Measurements from ENCODE around the gene VDAC2.
"Not testable (repeated sequence)": the region's sequence is repeated elsewhere in the genome, so short reads cannot be mapped to it uniquely, and the experiment has no call there.

VDAC2 gene

DNA sequence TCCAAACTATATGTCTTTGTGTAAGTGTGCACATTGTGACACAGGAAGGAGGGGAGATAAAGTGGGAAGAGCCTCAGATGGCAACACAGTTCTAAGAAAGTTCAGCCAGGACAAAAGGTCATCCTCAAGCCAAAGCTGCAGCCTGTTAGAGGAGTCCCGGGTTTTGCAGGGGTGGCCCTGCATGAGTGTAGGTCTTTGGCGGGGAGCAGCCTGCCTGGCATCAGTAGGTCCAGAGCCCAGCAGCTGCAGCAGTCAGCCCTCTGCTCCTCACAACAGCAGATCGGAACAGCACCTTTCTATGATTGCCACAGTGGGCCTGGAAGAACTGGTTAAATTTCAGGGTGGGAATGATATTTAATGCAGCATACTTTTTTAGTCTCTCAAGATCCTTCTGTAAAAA lies 13.5 kb upstream of the VDAC2 start:
- DNase-seq (ENCODE audit: low read depth, low spot score) = no peak
- no peak overlapping the region for H3K27ac ChIP-seq

DNA sequence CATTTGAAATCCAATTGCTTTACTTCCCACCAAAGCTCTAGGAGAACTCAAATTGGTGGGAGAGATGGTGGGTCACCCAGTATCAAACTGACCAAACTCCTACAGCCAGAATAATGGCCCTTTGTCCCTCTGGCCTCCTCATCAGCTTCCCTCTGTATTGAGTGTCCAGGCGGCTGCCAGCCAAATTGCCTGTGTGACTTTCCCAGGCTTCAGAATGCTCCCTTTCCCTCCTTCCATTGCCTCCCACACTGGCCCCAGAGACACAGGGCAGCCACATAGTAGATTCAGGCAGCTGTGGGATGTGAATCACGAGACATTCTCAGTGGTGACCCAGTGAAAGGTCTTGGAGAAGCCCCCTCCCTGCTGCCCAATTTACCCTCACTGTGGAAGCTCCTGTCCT lies 12.7 kb upstream of the VDAC2 start:
- DNase-seq (ENCODE audit: low read depth, low spot score) = no peak
- no peak overlapping the region for H3K27ac ChIP-seq

DNA sequence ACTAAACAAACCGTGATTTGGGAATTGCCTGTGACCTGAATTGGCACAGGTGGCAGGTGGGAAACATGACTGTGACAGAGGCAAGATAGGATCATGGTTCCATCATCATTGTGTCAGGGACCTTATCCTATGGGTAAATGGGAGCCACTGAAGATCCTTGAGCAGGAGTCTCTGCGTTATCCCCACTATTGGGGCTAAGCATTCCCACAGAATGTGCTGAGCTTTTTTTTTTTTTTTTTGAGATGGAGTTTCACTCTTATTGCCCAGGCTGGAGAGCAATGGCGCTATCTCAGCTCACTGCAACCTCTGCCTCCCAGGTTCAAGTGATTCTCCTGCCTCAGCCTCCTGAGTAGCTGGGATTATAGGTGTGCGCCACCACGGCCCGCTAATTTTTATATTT lies 10.6 kb upstream of the VDAC2 start:
- not testable (repeated sequence) for H3K27ac ChIP-seq; DNase-seq (ENCODE audit: low read depth, low spot score)

DNA sequence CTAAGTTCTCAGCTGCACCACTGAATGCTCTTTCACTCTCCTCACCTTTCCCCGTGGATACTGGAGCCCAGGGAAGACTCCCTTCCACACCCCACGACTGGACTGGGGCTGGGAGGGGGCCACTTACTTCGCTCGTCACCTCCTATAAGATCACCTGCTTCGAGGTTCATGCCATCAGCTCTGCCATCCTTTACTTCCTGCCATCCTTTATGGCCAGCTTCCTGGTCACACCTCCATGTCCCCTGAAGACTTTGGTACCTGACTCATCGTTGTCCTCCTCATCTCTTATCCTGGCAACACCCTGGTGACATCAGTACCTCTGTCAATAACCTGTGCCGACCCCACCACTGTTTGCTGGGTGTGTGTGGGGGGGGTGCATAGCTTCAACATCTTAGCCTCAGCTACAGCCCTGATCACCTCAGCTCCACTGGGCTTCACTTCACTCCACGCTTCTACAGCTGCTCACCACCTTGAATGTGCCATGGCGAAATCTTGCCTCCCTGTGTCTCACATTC lies 8.7 kb upstream of the VDAC2 start:
- DNase-seq (ENCODE audit: low read depth, low spot score) = no peak
- H3K27ac ChIP-seq = peak overlapping the region; percentile 66

DNA sequence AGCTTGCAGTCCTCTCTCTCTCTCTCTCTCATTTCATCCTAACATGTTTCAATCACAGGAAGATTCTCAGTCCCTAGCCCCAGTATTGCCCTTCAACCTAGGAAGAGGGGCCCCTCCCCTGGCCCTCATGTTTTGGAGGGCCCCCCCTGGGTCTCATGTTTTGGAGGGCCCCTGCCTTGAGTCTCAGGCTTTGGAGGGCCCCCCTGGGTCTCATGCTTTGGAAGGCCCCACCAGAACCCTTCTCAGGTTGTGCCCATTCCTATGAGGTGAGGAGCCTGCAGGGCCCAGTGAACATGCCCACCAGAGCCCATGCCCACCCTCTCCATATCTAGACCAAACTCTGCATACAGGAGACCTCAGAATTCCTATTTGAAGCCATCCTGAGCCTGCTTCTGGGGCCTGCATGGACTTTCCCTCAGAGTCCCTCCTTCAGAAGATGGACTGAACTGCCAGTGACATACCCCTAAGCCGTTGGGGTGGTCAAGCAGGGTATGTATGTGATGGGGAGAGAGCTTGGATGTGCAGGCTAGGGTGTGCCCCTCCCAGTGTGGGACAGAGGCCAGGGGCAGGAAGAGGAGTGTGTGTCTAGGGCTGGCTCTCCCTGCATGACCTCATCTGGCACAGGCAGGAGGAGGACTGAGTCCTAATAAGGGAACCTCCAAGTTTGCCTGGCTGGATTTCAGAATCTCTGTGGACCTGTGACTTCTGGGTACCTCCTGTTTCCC lies 8.1 kb upstream of the VDAC2 start:
- DNase-seq (ENCODE audit: low read depth, low spot score) = no peak

DNA sequence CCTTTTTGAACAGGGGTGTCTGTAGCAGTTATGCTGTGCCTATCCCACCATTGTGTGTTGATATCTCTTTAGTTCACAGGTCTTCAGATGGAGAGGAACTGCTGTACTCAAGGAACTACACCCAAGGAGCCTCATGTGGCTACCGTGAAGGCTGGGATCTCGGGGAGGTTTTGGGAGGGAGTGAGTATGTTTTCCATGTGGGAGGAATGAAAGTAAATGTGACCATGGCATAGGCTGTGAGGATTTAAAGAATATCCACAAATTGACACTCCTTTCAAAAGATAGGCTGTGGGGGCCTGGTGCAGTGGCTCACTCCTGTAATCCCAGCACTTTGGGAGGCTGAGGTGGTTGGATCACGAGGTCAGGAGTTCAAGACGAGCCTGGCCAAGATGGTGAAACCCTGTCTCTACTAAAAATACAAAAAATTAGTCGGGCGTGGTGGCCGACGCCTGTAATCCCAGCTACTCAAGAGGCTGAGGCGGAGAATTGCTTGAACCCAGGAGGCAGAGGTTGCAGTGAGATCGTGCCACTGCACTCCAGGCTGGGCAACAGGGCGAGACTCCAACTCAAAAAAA lies 7.5 kb upstream of the VDAC2 start:
- H3K27ac ChIP-seq = peak overlapping the region; percentile 66
- not testable (repeated sequence) for DNase-seq (ENCODE audit: low read depth, low spot score)

More for the DNA sequence above, 8.1 kb upstream of the VDAC2 start:
- H3K27ac ChIP-seq = peak overlapping the region; percentile 66

DNA sequence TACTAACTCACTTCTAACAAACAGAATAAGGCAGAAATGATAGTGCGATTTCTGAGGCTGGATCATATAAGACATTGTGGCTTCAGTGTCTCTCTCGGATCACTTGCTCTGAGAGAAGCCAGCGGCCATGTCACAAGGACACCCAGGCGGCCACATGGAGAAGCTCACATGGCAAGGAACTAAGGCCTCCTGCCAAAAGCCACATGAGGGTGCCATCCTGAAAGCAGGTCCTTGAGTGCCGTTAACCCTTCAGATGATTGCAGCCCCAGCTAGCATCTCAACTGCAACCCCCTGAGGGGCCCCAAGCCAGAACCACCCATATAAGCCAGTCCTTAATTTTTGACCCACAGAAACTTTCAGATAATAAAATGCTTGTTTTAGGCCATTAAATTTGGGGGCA lies 6.9 kb upstream of the VDAC2 start:
- H3K27ac ChIP-seq = no peak overlapping the region
- DNase-seq (ENCODE audit: low read depth, low spot score) = no peak

DNA sequence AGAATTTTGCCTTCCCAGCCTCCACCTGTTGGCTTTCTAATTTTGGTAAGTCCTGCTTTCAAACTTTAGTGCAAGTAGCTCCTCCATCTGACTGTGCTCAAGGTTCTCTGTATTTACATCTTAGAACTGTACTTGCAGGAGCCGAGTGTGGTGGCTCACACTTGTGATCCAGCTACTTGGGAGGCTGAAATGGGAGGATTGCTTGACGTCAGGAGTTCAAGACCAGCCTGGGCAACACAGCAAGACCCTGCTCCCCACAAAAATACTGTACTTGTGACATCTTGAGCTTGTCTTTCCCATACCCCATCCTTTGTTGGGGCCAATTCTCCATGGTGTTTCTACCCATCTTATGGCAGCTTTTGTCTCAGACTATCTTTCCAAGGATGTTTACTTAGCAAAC lies 4.7 kb upstream of the VDAC2 start:
- no peak for DNase-seq (ENCODE audit: low read depth, low spot score)
- no peak overlapping the region for H3K27ac ChIP-seq

DNA sequence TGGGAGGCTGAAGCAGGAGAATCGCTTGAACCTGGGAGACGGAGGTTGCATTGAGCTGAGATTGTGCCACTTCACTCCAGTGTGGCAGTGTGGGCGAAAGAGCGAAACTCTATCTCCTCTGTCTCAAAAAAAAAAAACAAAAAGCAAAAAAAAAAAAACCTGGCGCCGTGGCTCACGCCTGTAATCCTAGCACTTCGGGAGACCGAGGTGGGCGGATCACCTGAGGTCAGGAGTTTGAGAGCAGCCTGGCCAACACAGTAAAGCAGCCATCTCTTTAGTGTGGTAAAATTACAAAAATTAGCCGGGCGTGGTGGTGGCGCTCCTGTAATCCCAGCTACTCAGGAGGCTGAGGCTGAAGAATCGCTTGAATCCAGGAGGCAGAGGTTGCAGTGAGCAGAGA lies 4.0 kb upstream of the VDAC2 start:
- H3K27ac ChIP-seq; DNase-seq (ENCODE audit: low read depth, low spot score): not testable (repeated sequence)

DNA sequence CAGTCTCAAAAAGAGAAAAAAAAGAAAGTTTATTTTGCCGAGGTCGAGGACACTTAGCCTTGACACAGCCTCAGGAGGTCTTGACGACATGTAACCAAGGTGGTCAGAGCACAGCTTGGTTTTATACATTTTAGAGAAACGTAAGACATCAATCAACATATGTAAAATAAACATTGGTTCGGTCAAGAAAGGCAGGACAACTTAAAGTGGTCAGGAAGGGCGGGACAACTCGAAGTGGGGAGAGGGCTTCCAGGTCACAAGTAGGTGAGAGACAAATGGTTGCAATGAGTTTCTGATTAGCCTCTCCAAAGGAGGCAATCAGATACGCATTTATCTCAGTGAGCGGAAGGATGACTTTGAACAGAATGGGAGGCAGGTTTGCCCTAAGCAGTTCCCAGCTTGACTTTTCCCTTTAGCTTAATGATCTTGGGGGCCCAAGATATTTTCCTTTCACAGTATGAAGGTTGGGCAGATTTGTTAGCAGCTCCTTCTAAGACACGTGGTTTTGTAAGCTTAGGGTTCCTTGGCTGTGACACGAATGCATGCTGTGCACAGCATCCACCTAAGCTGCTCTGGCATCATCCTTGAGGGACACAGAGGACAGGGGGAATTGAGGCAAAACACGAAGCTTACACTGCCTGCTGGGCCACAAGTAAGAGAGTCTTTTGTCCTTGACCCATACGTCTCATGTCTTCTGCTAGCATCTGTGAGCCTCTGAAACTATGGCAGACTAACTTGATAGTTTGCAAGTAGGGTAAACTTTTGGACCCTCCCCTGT lies 3.3 kb upstream of the VDAC2 start:
- DNase-seq (ENCODE audit: low read depth, low spot score) = no peak
- H3K27ac ChIP-seq = peak overlapping the region; percentile 95

DNA sequence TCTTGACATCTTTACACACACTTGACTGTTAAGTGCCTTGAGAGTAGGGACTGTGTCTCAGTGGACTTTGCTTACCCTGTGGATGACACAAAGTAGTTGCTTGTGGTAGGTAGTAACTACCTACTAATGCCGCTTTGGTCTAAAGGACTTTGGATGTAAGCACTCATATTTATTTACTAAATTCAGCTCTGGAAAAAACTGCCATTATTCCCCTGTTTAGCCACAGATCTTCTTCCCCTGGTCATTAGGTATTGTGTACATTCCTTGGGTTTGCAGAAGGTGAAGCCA lies 2.8 kb upstream of the VDAC2 start:
- no peak for DNase-seq (ENCODE audit: low read depth, low spot score)
- H3K27ac ChIP-seq = peak overlapping the region; percentile 95

DNA sequence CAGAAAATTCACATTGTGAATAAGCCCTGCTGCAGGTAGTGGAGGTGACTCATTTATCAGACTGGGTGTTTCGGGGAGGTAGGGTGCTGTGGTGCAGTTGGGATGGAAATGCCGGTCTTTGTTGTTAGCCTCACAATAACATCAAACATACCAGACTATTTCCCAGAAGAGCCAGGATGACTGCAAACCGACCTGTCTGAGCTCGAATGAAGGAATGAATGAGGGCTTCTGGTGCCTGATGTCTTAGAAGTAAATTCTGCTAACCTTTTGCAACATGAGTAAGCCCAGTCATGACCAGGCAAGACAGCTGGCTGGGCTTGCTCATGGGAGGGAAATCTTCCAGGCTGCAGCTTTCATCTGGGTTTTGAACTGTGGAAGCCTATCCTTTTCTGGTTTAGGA lies 2.4 kb upstream of the VDAC2 start:
- peak; percentile 97 for DNase-seq (ENCODE audit: low read depth, low spot score)
- peak overlapping the region; percentile 95 for H3K27ac ChIP-seq

DNA sequence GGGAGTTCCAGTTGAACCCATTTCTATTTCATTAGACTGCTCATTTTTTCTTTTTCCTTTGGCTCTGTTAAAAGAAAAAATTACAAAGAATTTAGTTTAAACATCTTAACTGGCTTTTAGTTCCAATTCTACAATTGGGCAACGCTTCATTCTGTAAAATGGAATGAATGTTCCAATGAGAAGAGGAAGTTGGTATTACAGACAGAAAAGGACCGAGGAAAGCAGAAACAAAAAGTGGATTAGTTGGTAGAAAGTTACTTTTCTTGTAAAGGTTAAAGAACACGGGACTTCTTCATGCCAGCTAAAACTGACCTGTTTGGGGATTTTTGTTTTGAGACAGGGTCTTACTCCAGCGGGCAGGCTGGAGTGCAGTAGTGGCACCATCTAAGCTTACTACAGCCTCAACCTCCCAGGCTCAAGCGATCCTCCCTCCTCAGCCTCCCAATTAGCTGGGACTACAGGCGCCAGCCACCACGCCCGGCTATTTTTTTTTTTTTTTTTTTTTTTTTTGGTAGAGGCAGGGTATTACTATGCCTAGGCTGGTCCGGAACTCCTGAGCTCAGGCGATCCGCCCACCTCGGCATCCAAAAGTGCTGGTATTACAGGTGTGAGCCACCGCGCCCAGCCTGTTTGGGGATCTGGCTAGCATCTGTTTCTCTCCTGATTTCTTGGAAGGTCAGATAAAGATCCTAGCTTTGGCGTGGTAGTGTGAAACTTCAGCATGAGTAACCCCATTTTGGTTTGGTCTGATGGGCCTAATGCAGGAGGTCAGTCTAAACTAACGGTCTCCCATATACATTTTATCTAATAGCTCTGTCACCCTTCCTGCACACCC lies 1.3 kb upstream of the VDAC2 start:
- H3K27ac ChIP-seq = peak overlapping the region; percentile 95
- DNase-seq (ENCODE audit: low read depth, low spot score) = no peak

DNA sequence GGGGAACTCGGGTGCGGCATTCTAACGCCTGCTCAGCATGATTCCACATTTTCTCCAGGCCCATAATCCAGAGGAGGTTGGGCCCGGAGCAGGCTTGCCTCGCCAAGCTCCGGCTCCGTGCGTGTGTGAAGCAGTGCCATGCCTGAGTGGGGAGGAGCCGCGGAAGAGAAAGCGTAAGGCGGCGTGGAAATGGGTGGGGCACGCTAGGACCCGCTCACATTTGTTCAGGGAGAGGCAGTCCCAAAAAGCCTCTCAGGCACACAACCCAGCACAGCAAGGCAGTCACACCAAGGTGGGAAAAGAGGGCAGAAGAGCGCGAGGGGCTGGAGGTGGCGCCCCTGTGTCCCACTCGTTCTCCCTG lies 695 bp upstream of the VDAC2 start:
- peak overlapping the region; percentile 95 for H3K27ac ChIP-seq
- no peak for DNase-seq (ENCODE audit: low read depth, low spot score)

DNA sequence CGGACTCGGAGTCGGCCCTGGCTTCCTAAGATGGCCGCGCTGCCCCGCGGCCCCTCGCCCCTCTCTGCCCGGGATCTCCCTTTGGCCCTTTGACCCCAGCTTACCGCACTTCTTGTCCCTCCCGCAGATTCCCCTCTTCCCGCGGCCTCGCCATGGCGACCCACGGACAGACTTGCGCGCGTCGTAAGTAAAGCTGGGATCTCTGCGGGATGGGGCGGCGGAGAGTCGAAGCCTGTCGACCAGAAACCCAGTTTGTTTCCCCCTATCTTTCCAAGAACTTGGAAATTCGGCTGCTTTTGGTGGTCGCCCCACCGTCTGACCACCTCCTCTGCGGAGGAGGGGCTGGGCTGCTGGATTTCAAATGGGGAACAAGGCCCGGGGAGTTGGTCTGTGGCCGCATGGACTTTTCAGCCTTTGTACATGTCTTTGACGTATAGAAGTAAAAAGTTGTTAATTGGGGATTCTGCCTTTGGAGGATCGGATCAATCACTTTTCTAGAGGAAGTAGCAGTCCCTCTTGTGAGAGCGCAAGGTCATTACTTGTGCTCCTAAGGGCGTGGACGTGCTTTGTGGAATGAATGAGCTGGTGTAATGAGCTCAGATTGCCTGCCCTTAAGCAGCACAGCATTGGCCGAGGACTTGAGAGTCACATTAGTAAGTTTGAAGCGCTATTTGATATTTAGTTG lies 553 bp downstream of the VDAC2 start:
- peak overlapping the region; percentile 95 for H3K27ac ChIP-seq
- no peak for DNase-seq (ENCODE audit: low read depth, low spot score)

DNA sequence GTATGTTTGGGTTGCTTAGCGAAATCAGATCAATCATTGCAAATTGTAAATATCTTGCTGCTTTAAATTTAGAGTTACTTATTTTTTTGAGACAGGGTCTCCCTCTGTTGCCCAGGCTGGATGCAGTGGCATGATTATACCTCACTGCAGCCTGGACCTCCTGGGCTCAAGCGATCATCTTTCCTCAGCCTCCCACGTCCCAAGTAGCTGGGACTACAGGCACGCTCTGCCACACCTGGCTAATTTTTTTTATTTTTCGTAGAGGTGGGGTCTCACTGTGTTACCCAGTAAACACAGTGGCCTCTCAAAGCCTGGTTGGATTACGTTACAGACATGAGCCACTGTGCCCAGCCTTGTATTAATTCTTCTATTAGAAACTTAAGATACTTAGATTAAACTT lies 1.7 kb downstream of the VDAC2 start:
- no peak for DNase-seq (ENCODE audit: low read depth, low spot score)
- peak overlapping the region; percentile 95 for H3K27ac ChIP-seq

DNA sequence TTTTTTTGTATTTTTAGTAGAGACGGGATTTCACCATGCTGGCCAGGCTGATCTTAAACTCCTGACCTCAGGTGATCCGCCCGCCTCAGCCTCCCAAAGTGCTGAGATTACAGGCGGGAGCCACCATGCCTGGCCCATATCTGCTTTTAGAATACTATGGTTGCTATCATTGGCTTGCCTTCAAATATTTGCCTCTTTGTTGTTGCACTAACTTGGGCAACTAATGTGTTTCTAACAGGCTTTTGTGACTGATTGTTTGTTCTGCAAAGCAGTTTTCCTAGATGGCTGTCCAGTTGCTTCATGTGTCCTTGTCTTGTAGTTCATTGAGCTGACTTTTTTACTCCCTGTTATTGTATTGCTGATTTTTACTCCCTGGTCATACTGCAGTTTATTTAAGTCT lies 9.7 kb downstream of the VDAC2 start:
- DNase-seq (ENCODE audit: low read depth, low spot score) = no peak

DNA sequence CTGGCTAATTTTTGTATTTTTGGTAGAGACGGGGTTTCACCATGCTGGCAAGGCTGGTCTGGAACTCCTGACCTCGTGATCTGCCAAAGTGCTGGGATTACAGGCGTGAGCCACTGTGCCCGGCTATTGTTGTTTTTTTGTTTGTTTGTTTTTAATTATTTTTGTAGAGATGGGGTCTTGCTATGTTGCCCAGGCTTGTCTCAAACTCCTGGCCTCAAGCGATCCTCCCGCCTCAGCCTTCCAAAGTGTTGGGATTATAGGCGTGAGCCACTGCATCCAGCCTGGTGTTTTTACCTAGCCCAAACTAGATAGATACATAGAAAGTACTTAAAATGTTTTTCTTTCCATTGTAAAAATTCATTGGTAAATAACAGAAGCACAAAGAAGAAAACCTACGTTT lies 10.9 kb downstream of the VDAC2 start:
- not testable (repeated sequence) for DNase-seq (ENCODE audit: low read depth, low spot score)

More for the DNA sequence above, 9.7 kb downstream of the VDAC2 start:
- H3K27ac ChIP-seq = peak overlapping the region; percentile 95

DNA sequence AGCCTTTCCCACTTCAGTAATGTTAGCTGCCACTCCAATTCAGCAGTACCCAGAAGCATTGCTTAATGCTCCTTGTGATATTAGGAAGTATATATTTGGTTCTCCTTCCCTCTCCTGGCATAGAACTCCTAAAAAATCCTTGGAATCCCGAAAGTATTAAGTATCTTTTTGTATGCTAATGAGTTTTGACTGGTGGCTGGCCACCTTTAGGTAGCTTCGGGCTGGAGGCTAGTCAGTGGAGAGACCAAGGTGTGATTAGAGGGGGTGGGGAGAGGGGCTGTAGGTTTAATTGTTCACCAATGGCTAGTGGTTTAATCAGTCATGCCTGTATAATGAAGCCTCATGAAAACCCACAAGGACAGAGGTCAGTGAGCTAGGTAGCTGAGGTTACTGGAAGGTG lies 12.9 kb downstream of the VDAC2 start:
- H3K27ac ChIP-seq = peak overlapping the region; percentile 95
- DNase-seq (ENCODE audit: low read depth, low spot score) = no peak

More for the DNA sequence above, 10.9 kb downstream of the VDAC2 start:
- peak overlapping the region; percentile 95 for H3K27ac ChIP-seq

DNA sequence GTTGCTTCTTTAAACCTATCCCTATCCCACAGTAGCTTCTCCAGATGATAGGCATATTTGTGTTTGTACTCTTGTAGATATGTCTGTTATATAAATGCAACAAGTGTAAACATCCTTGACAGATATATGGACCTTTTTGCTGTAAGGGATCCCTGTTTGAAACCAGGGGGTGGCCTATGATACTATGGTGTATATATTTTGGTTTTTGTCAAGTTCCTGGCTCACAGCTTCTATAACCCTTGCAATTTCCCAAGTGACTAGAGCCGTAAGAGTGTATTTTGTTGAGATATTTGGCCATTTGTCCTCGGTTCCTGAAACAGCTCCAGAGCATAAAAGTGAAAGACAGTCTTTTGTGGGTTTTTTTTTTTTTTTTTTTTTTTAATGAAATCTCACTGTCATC lies 15.5 kb downstream of the VDAC2 start:
- H3K27ac ChIP-seq = peak overlapping the region; percentile 95
- DNase-seq (ENCODE audit: low read depth, low spot score) = no peak
